GM12873 (cell line): Measurements from ENCODE around the gene ANXA3.

Source experiments
- TF ChIP-seq, protein P1 (sequence below): IDR thresholded peaks from 2 replicates; pipeline ENCODE4 v1.5.1; 2012; ENCODE audit warnings: low read depth, mild to moderate bottlenecking, moderate library complexity, low read length, control low read depth; ENCODE audit not compliant: insufficient read depth; ENCODE audit errors: missing control alignments

ANXA3 gene

DNA sequence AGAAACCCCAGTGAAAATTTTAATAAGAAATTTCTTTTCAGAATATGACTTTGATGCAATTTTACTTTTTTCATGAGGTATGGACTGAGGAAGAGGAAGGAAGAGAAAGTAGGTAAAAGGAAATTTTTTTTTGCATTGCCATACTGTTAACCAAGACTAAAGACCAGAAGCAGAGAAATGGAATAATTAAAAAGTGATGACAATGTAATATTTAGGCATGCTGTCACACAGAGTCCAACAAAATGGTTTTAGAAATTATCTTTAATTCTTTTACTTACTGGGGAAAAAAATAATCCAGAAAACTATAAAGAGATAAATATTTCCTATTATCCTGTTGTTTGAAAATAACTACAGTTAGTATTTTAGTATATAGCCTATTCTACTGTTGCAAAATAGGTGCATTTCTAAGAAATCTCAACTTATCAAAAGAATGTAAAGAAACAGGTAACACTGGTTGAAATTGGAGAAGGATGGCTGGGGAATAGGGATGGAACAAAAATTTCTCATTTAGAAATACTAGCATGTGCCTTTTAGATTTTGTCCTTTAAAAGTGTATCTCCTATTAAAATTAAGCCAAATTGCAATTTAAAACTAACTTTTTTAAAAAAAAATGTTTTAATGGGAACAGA lies 92.6 kb downstream of the ANXA3 start:
- TF ChIP-seq, protein P1, sequence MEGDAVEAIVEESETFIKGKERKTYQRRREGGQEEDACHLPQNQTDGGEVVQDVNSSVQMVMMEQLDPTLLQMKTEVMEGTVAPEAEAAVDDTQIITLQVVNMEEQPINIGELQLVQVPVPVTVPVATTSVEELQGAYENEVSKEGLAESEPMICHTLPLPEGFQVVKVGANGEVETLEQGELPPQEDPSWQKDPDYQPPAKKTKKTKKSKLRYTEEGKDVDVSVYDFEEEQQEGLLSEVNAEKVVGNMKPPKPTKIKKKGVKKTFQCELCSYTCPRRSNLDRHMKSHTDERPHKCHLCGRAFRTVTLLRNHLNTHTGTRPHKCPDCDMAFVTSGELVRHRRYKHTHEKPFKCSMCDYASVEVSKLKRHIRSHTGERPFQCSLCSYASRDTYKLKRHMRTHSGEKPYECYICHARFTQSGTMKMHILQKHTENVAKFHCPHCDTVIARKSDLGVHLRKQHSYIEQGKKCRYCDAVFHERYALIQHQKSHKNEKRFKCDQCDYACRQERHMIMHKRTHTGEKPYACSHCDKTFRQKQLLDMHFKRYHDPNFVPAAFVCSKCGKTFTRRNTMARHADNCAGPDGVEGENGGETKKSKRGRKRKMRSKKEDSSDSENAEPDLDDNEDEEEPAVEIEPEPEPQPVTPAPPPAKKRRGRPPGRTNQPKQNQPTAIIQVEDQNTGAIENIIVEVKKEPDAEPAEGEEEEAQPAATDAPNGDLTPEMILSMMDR = no peak

DNA sequence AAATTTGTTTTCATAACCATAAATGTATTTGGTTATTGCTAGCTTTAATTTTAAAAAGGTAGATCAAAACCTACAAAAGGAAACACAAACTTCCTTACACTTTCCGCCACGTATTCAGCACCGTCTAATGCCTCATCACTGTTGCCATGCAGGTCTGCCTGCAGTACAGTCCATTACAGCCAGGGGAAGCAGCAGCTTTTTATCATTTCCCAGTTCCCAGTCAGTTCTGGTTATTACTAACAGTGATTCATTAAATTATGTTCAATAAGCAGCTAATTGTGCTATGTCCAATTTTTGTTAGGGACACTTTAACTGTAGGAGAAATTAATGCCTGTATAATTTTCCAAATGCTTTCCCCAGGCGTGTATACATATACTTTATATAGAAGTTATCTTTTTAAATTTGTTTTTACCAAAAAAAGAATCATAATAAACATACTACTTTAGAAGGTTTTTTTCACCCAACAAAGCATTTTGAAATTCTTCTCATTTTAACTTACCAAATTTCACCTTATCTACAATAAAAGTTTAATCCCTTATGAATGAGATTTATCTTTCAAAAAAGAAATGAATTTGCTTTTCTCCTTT lies 93.3 kb downstream of the ANXA3 start:
- TF ChIP-seq, protein P1 = peak; percentile 88

DNA sequence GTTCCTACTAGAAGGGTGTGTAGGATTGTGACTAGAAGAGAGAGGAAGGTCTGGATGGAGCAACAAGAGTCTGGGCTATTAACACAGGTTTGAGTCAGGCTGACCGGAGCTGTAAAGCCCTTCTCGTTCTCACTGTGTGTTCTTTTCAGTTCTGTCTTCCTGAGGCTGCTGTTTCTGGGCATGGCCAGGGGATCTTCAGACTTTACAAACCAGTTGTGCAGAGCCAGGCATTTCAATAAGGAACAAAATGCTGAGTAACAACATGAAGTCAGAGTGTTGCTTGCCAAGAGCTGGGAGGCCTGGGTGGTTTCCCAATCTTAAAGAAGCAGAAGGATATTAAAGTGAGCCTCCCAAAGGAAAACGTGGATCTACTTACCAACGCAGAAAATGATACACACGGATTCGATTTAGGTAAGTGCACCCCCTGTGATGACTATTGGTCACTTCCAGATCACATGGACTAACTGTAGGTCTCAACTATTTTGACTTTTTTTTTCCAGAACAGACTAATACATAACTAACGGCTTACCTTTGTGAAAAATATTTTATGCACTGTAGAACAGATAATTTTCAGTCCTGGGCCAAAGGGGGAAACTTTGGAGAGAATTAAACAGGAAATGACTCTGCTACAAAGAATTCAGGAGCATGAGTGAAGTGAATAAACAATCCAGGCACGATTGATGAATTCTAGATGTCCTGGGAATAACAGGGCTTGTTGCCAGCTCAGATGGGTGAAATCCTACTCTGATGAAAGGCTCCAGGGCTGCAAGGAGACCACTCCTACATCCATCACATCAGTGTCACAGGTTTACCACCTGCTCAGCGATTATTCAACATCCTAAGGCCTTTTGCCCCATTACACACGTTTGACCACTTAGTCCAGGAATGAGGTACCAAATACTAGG lies 94.5 kb downstream of the ANXA3 start:
- TF ChIP-seq, protein P1 = no peak

DNA sequence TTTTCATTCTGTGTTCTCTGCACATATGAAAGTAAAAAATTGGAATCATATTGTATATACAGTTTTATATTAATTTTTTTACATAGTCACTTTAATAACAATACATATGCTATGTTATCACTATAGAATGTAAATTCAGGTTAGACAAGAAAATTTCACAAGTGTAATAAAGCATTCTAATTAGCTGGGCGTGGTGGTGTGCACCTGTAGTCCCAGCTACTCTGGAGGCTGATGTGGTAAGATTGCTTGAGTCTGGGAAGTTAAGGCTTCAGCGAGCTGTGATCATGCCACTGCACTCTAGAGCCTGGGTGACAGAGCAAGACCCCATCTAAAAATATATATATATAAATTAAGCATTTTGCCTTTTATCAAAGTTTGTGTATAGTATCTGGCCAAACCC lies 95.7 kb downstream of the ANXA3 start:
- TF ChIP-seq, protein P1 = no peak

DNA sequence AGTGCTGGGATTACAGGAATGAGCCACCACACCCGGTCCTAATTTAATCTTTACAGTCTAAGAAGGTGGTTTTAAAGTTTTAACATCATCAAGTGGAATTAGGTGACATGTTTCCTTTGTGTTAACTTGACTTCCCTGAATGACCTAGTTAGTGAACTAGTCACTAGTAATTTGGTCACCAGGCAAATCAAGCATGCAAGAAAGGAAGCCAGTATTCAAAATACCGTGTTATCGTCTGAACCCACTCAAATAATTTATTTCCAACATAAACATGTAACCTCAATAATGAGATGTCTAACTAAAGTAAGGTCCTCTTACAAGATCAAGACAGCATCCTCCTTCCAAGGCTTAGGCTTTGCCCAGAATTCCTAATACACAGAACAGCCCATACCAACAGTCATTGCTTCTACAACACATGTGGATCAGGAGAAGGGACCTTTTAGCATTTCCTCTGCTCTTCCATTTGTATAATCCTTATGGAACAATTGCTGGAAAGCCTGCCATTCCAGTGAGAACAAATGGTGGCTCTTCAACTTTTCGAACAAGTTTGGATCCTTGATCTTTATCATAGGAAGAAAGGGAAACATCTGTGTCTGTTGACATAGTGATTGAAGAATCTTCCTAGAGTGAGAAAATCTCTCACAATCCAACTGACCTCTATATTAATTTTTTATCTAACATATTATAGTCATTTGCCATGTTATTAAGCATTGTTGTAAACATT lies 97.2 kb downstream of the ANXA3 start:
- TF ChIP-seq, protein P1 = no peak

DNA sequence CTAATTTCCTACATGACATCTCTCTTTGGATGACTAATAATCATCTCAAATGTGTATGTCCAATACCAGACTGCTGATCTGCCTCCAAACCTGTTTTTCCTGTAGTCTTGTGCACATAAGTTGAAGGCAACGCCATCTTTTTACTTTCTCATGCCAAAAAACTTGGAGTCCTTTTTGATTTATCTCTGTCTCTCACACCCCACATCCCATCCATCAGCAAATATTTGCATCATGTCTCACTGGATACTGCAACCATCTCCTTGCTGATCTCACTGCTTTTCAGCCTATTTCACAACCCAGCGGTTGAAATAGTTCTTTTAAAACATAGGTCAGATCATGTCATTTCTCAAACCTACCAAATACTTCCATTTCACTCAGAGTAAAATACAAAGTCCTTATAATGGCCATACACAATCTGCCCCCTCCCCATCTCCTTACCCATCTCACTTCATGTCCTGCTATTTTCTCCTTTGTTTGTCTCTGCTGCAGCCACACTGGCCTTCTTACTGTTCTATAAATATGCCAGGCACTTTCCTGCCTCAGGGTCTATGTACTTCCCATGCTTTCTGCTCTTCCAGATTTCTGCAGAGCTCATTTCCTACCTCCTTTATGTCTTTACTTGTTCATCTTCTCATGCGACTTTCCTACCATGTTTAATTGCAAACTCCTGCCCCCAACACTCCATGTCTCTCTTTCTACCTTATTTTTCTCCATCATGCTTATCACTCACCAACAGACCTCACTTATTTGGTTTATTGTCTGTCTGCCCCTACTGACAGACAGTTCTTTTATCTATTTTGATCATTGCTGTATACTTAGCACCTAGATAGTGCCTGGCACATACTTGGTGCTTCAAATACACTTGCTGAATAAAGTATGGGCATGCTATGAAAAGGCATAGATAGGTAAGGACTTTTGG lies 98.8 kb downstream of the ANXA3 start:
- TF ChIP-seq, protein P1 = no peak
